Measurements from ENCODE around the gene GJA3. TPM values are rescaled to one million over a fixed set of nuclear protein-coding genes. Genes with fewer than 3 reads are reported as not detected.

GJA3 gene
- polyA plus RNA-seq, 3 donors, result 11.5 to 13.7 (median 12.3) TPM

DNA sequence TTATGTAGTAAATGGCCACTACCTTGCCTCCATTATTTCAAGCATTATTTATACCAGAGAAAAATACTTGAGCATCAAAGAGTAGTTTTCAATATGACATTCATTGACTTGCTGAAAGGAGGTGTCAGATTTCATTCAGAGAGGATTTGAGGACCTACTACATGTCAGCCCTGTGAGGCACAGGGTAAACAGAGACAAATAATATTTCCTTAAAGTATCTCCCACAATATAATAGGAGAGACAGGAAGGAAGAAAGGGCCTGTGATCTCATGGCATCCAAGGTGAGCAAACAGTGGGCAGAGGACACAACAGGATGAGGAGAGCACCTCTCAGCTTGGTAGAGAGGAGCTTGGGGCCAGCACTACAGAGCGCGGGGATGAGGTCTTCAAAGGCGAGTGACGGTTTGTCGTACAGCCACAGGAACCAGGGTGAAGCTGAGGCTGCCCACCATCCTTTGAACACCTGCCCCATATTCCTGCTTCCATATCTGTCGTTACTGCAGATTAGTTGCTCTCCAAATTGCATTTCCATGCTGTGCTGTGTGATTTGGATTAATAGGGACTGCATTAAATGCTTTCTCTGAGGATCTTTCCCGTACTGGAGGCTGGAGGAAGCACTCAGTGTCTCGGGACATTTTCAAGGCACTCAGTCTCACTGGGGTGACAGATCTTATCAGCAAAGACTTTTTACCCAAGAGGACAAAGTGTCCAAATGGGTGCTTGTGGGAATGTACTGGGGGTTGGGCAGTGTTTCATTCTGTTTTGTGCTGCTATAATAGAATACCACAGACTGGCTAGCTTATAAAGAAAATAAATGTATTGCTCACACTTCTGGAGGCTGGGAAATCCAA lies 59.2 kb downstream of the GJA3 start:
- DNase-seq, result no peak

DNA sequence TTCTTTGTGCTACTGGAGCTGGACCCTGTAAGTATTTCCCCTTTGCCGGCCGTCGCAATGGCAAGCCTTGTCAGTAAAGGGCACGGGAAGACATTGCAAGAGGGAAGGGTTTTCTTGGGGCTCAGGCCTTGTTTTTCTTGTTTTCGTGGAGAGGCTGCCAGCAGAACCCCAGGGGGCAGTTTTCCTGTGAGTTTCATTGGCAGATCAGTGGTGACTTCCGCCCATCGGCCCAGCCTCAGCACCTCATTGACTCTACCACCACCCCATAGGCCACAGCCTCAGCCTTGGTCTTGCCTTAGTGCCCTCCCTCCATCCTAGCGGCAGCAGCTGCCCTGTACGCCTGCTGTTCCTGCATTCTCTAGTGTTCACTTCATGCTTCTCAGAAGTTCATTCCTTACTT lies 61.5 kb downstream of the GJA3 start:
- DNase-seq, result no peak

- no peak for DNase-seq
Observed at GRCh38 chr13:20093951-20094350, 66.9 kb downstream of the GJA3 start.

DNA sequence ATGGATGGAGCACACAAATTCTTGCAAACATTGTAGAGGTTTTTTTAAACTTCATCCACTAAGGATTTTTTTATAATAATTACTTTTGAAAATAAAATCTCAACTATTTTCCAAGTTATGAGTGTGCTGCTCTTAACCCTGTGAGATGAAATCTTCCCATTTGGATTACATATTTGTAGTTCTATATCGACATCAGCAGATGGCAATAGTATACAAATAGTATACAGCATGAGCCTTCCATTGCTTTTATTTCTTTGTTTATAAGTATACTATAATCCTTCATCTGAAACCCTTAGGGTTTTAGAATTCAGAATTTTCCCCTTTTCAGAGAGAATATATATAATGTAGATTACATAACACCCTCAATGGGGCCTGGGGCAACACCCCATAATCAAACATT lies 70.5 kb downstream of the GJA3 start:
- DNase-seq, result no peak

Other genes starting within 250 kb of the GJA3 start
- 100 to 1,000 TPM in 2 of 3 donors, 10 to 100 TPM in 1; 90.7 to 113 (median 110) TPM for gene ZMYM2, start 202.3 kb downstream of the GJA3 start, polyA plus RNA-seq (ENCODE audit: insufficient read length in 3 of 3)
- 1 to 10 TPM; 3.8 to 4.5 (median 4.5) TPM for gene GJB2, start 31.9 kb upstream of the GJA3 start, polyA plus RNA-seq (ENCODE audit: insufficient read length in 3 of 3)
- 1 to 10 TPM; 2.7 to 3.6 (median 3.5) TPM for gene GJB6, start 71.3 kb upstream of the GJA3 start, polyA plus RNA-seq (ENCODE audit: insufficient read length in 3 of 3)

Data from renal pelvis (tissue), 4 donors.